ENCODE measurements around the gene TLCD5. TPM values are rescaled to one million over a fixed set of nuclear protein-coding genes. Genes with fewer than 3 reads are reported as not detected.
A peak's percentile ranks its signal among the peaks of the same experiment; 100 is the strongest.

TLCD5 gene
- total RNA-seq, 1 experiment from 2014 or later, result 6.2 TPM

GRCh38 chr11:120331301-120331996, 6.3 kb downstream of the TLCD5 start:
- intact Hi-C loops (cut with micrococcal nuclease), result loop anchor here (2.0 kb wide), 1 partner anchor 25 kb away; no protein-coding TSS in a partner anchor
- H4K20me1 ChIP-seq (ENCODE audit: low read length), result no peaks in the 10 kb centered on the region
- DNase-seq (peak; percentile 95), ATAC-seq (peak; percentile 43)
- no peaks in the 10 kb centered on the region for H3K27me3 ChIP-seq (ENCODE audit: low read length)
- peaks cover 4% of the 10 kb centered on the region; the same call in 1 of the 2 replicates for H3K36me3 ChIP-seq (ENCODE audit: low read depth, low read length)
- CTCF ChIA-PET, result no interaction called here
- POLR2A ChIA-PET (ENCODE audit: unreplicated experiment), result no interaction called here
- H3K9me2 ChIP-seq (replicated peaks; ENCODE audit: low read length), result no peaks in the 10 kb centered on the region
- no peak overlapping the region for H3K9ac ChIP-seq (ENCODE audit: low read length)
- H3K4me2 ChIP-seq (ENCODE audit: low read length), result peak overlapping the region; percentile 66
- peak overlapping the region; percentile 15; the same call in 1 of the 2 replicates for H3K4me3 ChIP-seq (ENCODE audit: low read length)
- H2AFZ ChIP-seq (ENCODE audit: low read length), result no peak overlapping the region
- TF ChIP-seq EZH2 (IDR thresholded peaks at IDR 0.05; ENCODE audit: low read length, unreplicated experiment) (no peak), CTCF (conservative IDR thresholded peaks at IDR 0.05; ENCODE audit: low read depth, low read length) (no peak), EZH2phosphoT487 (IDR thresholded peaks at IDR 0.05; ENCODE audit: borderline replicate concordance, low read length) (no peak)
- peaks cover 9% of the 10 kb centered on the region for H3F3A ChIP-seq (ENCODE audit: low read length, unreplicated experiment)
- BruUV-seq (replicated peaks), result no TSS peak
- peaks cover 49% of the 10 kb centered on the region for H3K4me1 ChIP-seq (ENCODE audit: insufficient read depth, low read length)
- H3K79me2 ChIP-seq (ENCODE audit: low read length), result peaks cover 3% of the 10 kb centered on the region; the same call in 1 of the 2 replicates
- no peaks in the 10 kb centered on the region for H3K9me3 ChIP-seq (ENCODE audit: low read length)
- H3K27ac ChIP-seq (ENCODE audit: low read length), result peak overlapping the region; percentile 38

- H4K20me1 ChIP-seq (ENCODE audit: low read length), result peaks cover 7% of the 10 kb centered on the region
- H3K4me3 ChIP-seq (ENCODE audit: low read length), result no peak overlapping the region
- no peaks in the 10 kb centered on the region for H3K9me2 ChIP-seq (replicated peaks; ENCODE audit: low read length)
- H3K9me3 ChIP-seq (ENCODE audit: low read length), result no peaks in the 10 kb centered on the region
- no peak overlapping the region for H3K9ac ChIP-seq (ENCODE audit: low read length)
- TF ChIP-seq EZH2 (IDR thresholded peaks at IDR 0.05; ENCODE audit: low read length, unreplicated experiment), result no peak
- no peak for TF ChIP-seq EZH2phosphoT487 (IDR thresholded peaks at IDR 0.05; ENCODE audit: borderline replicate concordance, low read length)
- TF ChIP-seq CTCF (conservative IDR thresholded peaks at IDR 0.05; ENCODE audit: low read depth, low read length), result no peak
- peaks cover 37% of the 10 kb centered on the region for H3K4me1 ChIP-seq (ENCODE audit: insufficient read depth, low read length)
- peaks cover 3% of the 10 kb centered on the region for H3F3A ChIP-seq (ENCODE audit: low read length, unreplicated experiment)
- ATAC-seq (no peak), DNase-seq (no peak)
- intact Hi-C loops (cut with micrococcal nuclease), result no loop called here
- POLR2A ChIA-PET (ENCODE audit: unreplicated experiment), result no interaction called here
- H2AFZ ChIP-seq (ENCODE audit: low read length), result no peak overlapping the region
- peaks cover 19% of the 10 kb centered on the region for H3K79me2 ChIP-seq (ENCODE audit: low read length)
- no TSS peak for BruUV-seq (replicated peaks)
- H3K36me3 ChIP-seq (ENCODE audit: low read depth, low read length), result peaks cover 4% of the 10 kb centered on the region; the same call in 1 of the 2 replicates
- no peak overlapping the region for H3K27ac ChIP-seq (ENCODE audit: low read length)
- no peaks in the 10 kb centered on the region for H3K27me3 ChIP-seq (ENCODE audit: low read length)
- no peak overlapping the region for H3K4me2 ChIP-seq (ENCODE audit: low read length)
- CTCF ChIA-PET, result no interaction called here
These were observed 8.0 kb downstream of the TLCD5 start for GRCh38 chr11:120332822-120333716.
